ENCODE measurements around the gene PCA3.

The PCA3 gene

DNA sequence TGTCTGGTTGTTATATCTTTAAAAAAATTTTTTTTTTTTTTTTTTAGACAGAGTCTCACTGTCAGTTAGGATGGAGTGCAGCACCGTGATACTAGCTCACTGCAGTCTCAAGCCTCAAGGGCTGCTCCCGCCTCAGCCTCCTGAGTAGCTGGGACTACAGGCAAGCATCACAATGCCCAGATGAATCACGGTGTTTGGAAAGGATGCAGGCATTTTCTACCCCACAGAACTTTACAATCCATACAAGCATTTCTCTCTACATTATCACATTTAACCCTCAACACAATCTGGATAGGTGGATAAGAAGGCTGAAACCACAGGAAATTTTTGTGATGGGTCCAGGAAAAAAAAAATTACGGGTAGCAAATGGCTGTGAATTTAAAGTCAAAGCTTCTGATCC lies 5.8 kb upstream of the PCA3 start:
- DNase-seq, result no peak

DNA sequence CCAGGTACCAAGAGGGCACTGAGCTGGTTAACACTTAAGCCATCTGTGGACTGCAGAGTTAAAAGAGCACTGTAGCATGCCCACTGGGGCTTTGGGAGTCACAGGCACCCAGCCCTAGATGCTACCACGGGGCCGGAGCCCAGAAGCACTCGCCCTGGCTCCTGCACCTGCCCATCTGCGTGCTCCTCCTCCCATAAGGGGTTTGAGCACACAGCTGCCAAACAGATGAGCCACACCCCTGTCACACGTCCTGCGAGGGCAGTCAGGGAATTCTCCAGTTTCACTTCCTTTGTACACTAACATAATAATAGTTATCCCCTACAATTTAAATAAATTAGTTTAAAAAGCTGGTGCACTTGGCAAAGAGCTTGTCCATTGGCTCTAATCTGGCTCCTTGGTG lies 4.5 kb upstream of the PCA3 start:
- peak; percentile 11 for DNase-seq

DNA sequence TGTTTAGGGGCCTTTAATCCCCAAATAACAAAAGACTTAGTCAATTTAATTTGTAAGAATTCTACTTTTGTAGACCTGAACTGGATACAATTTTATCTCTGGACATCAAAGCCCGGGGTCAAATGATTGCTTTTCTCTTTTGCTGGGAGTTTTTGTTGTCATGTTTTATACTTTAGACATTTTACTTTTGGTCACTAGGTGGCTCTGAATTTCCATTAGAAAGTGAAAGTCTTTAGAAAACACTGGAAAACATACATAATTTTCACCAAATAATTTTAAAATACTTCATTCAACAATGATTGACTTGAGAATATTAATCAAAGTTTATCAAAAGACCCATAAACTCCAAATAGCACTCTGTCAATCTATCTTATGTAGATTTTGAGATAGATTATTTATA lies 2.8 kb upstream of the PCA3 start:
- peak; percentile 8 for DNase-seq

DNA sequence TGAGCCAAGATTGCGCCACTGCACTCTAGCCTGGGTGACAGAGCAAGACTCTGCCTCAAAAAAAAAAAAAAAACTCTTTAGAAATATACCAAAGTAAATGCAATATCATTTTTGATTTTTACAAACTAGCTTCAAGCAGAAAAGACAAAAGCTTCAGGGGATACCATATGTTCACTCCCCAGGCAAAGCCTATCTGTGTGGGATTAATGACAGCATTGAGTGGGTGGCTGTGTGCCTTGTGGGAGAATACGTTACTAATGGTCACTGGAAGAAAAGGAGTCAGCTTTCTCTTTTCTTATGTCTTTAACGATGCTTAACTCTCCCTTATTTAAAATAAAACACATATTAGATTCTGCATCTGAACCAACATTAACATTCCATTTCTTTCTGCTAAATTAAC lies 1.9 kb downstream of the PCA3 start:
- no peak for DNase-seq

DNA sequence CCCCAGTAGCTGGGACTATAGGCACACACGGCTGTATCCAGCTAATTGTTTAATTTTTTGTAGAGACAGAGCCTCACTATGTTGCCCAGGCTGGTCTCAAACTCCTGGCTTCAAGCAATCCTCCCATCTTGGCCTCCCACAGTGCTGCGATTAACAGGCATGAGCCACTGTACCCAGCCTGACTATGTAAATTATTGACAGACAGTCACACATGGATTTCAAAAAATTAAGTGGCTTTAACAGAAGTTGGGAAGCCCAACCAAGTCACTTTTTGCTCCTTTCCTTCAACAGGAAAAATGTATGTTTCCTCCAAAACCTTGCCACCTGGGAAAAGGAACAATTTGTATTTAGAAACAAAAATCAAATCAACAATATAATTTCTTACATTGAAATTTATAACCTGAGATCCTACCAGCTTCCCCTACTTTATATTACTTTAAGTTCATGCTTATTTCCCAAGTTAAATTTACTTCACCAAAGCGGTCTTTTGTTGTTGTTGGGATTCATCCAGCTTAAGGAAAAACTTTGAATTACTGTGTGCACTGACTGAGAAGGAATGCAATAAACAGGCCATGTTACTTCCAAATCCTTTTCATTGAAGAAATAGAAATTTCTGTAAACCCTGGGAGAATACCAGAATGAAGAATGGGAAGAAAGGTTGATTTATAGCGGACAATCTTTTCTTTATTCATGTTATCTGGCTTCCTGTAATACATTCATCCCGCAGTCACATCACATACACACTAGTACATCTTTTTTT lies 8.6 kb downstream of the PCA3 start:
- DNase-seq, result no peak

DNA sequence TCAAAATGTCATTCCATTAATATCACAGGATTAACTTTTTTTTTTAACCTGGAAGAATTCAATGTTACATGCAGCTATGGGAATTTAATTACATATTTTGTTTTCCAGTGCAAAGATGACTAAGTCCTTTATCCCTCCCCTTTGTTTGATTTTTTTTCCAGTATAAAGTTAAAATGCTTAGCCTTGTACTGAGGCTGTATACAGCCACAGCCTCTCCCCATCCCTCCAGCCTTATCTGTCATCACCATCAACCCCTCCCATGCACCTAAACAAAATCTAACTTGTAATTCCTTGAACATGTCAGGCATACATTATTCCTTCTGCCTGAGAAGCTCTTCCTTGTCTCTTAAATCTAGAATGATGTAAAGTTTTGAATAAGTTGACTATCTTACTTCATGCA lies 20.6 kb downstream of the PCA3 start:
- no peak for DNase-seq

DNA sequence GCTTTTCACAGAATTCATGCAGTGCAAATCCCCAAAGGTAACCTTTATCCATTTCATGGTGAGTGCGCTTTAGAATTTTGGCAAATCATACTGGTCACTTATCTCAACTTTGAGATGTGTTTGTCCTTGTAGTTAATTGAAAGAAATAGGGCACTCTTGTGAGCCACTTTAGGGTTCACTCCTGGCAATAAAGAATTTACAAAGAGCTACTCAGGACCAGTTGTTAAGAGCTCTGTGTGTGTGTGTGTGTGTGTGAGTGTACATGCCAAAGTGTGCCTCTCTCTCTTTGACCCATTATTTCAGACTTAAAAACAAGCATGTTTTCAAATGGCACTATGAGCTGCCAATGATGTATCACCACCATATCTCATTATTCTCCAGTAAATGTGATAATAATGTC lies 21.3 kb downstream of the PCA3 start:
- DNase-seq, result no peak

DNA sequence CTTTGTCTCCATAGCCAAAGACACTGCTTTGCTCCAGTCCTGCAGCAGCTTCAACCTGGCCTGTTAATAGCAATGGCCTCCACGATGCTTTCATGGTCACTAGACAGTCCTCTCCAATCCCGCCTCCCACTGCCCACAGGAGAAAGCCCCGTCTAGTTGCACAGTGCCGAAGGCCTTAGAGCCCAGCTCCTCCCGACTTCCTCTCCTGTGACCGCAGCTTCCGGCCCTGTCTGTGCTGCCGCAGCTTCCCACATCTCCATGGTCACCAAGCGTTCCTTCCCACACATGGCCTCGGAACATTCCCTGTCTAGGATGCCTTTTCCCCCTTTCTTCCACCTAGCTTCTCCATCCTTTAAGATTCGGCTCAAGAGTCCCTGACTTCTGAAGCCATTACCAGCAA lies 23.4 kb downstream of the PCA3 start:
- DNase-seq, result peak; percentile 4

DNA sequence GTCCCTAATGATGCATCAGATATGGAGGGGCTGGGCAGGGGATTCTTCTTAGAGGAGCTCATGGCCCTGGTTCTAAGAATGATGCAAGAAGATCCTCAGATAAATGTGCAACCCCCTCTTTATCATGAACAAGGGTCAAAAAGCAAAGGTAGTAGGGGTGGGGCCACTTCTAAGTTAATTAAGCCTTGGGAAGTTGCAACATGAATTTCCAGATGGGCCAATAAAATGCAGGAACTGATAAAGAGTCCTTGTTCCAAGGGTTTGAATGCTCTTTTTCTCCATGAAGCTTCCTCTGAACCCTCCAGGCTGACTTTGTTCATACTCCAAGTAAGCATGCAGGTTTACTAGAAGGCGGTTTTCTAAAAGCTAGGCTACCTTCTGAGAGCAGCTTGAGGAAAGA lies 25.6 kb downstream of the PCA3 start:
- no peak for DNase-seq

DNA sequence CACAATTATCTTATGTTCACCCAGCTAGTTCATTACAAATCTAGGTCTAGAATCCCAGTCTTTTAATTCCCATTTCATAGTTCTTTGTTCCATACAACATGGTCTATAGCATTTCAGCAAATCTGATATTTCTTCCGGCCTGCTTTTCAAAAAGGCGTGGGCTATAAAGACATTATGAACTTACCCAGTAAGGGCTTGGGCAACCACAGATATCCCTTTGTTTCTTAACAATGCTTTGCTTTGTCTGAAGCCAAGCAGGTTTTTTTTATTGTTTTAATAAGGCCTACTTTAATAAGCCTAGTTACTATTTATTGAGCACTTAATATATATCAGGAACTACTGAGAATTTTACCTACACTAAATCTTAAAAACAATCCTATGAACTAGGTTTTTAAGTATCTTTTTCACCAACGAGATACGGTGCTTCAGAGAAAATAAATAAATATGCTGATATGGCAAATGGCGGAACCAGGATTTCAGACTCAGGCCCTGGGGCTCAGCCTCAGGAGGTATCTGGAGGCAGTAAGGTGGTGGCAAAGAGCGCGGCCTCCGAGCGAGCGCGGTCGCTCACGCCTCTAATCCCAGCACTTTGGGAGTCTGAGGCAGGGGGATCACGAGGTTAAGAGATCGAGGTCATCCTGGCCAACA lies 29.7 kb downstream of the PCA3 start:
- DNase-seq, result no peak

DNA sequence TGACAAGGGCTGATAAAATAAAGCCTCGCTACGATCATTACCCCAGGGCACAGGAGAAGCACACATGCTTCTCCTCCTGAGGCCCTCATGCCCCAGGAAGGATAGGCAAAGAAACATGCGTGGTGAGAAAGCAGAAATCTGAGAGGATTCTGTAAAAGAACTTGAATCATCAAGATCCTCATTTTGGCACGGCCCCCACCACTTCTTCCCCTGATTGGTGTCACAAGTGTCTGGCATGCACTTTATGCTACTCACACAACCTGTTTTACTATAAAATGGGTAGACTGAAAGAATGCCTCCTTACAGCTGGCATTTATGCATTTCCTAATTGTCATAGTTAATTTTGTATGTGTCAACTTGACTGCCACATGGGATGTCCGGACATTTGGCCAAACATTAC lies 32.1 kb downstream of the PCA3 start:
- no peak for DNase-seq

DNA sequence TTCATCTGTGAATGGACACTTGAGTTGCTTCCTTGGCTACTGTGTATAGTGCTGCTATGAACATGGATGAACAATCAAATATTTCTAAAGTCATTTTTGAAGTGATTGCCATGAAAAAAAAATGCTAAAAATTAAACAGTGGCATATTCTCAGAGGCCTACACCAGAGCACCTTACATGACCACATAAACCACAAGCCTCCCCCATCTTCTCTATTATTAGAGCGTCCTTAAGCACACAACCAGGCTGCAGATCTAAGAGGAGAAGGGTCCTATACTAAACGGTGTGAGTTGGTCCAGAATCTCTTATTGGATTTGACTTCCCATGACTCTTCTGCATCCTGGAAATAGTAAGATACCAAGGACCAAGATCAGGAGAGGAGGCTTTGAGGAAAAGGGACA lies 34.3 kb downstream of the PCA3 start:
- no peak for DNase-seq

DNA sequence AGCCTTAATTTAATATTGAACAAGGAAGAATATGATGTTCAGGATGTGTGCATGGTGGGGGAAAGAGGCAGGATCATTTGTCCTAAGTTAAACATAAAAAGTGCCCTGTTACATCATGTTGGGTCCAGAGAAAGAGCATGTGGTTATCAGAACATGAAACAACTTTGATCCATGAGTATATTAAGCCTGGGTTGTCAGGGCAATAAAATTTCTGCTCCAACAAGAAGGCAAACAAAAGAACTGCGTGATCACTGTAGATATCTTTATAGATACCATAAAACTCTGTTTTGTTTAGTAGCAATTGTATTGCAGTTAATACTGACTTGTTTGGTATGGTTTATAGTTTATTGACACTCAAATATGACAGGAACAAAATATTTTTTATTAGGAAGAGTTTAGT lies 35.2 kb downstream of the PCA3 start:
- no peak for DNase-seq

DNA sequence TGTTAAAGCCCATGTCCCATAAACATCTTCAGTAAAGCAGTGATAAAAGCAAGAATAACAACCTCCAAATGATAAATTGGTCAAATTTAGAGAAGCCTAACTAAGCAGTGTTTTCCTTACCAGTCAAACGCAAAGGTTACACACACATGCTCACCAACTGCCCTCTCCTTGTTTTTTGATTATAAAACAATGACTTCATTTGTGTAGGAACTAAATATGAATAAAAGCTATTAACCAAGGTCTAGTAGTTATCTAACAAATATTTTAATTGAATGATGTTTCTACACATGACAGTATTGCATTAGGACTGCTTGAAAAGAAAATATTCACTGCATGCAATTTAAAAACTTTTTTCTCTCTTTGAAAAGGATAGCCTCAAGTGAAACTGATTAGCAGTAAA lies 36.7 kb downstream of the PCA3 start:
- no peak for DNase-seq

DNA sequence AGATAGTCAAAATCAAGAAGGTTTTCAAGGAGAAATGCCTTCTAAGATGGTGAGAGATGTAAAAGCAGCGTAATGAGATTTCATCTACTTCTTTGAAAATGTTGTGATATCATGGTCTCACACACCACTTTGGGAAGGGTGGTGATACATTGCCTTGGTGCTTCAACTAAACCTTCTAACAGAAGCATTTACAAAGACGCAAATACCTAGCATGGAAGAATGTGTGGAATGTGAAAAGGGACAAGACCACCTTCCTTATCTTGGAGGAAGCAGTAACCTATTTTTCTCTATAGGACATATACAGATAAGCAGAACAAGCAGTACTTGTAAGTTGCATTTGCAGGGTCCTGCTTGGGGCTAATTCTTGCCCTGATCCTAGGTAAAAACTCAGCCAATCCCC lies 38.8 kb downstream of the PCA3 start:
- DNase-seq, result no peak

DNA sequence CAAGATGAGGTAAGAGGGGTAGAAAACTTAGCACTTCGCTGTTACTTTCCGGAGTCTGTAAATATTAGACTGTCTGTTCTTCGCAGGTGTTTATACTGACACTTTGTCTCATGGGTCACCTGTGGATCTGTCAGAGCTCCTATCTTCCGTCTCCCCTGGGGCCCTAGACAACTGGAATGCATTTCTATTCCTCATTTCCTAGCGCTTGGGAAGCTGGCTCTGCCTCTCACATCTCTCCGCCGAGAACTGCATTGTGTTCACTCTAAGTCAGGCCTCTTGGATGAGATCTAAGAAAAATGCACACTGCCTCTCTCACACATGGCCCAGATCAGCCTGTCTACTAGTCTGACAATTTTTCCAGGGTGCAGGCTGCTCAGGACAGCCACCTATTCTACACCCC lies 39.5 kb downstream of the PCA3 start:
- no peak for DNase-seq

DNA sequence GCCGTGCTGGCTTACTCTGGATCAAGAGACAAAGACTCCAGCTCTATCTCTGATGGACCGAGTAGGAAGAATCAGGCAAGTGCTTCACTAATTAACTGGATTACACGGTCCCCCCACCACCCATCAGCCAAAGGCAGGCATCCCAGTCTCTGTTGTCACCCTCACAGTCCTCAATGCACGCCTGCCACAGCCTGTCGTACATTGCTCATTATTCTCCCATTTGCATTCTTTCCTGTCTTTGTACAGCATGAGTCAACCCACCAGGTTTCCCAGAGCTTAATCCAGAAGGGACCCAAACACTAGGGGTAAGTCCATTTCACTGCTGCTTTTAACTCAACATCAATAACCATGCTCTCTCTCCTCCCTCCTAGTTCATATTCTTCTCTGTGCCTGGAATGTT lies 44.4 kb downstream of the PCA3 start:
- DNase-seq, result no peak

DNA sequence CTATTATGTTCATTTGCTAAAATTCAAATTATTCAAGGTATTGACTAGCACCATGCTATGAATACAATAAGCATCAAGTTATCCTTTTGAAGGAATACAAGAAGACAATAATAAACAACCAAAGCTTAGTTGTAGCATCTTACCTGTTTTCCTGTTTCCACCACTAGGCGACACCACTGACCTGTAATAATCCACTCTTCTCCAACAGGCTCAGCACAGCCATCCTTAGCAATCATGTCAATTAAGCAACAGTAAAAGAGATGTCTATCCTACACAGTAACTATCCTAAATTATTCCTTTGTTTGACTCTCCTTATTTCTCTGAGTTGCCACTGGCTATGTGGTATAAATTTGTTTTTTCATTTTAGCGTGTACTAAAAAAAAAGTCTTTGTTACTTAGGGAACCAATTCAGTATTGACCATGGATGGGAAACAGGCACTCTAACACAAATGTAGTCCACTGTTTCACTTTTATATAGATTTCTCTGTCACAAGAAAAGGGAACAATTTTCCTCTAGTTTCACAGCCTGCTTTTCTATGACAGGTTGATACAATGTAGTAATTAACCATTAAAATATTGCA lies 46.2 kb downstream of the PCA3 start:
- DNase-seq, result no peak

DNA sequence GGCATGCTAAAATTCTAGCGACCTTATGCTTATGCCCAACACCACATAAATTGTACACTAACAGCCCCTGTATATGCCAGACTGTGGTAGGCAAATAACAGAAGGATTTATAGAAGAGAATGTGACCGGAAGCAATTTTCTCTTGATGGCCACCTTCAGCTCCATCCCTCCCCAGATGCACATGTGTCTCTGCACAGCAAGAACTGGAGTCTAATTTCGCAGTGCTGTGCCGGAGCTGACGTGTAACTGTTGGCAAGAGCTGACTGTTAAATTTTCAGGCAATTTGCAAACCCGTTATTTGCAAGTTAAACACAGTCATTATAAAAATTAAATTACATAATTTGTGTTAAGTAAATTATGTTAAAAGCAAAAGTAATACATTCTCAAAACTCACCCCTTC lies 48.4 kb downstream of the PCA3 start:
- no peak for DNase-seq

DNA sequence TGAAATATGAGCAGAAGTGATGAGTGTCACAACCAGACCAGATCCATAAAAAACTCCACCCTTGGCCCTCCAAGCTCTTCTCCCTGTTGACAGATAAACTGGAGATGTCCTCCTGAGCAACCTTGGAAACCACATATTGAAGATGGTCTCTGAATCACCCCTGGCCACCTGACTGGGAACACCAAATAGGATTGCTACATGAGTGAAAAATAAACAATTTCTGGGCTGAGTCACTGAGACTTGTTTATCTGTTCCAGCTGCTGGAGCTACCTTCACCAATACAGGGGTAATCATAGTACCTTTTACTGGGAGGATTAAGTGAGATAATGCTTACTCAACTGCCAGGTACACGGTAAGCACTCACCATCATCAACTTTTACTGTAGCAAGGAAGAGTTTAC lies 53.3 kb downstream of the PCA3 start:
- no peak for DNase-seq

DNA sequence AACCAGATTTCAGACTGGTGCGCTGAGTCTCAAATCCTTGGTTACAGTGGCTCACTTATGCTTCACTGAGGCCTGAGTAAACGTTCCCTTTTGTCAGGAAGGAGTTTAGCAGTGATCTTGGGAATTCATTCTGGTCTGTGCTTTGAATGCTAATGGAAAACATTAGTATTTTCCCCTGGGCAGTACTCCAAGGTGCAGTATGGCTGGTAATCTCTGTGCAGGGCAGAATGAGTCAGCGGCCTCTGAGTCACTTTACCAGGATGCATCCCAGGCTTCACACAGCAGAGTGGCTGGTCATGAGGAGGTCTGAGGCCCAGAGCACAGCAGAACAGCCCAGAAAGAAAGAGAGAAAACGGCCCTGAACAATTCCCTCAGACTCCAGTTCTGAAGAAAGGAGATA lies 54.0 kb downstream of the PCA3 start:
- DNase-seq, result no peak

DNA sequence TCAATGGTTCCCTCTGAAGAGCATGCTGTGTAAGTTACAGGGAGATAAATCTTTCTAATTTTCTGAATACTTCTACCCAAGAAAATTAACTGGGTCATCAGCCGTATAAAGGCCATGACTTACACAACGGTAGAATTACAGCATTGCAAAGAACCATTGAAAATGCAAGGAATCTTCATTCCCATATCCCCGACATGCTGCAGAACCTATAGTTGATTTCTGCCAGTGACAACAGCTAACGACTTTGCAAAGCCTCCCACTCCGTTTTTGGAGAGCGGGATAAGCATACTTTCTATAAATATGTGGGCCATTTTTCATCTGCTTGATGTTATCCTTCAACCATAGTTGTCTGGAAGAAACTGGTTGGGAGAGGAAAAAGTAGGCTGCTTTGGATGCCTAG lies 56.2 kb downstream of the PCA3 start:
- DNase-seq, result no peak

DNA sequence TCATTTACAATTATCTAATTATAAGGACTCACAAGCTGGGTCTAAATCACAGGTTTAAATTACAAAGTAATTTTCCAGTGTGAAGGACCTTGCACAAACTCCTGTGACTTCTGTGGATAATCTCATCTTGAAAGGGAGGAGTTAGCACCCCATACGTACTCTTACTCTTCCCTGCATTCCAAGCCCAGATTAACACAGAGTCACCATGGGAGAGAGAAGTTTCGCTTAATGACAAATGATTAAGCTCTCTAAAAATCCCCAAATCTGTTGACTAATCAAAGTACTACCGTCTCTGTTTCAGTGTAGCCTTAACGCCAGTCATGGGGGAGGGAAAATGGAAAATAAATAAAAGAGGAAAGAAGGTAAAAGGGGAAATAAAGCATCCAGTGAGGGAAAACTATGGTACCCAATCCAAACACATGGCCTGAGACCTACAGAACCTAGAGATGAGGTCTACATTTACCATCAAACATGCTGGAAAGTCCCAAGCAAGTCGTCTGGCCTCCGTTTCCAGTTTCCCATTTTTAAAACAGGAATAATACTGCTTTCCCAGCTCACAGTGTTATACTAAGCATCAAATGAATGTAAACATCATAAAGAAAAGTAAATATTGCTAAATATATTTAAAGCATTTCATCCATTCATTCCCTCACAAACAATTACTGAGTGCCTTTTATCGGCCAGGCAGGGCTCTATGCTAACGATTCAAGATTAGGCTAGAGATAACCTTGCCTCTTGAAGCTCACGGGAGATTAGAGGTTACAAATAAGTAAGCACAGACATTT lies 63.2 kb downstream of the PCA3 start:
- no peak for DNase-seq

DNA sequence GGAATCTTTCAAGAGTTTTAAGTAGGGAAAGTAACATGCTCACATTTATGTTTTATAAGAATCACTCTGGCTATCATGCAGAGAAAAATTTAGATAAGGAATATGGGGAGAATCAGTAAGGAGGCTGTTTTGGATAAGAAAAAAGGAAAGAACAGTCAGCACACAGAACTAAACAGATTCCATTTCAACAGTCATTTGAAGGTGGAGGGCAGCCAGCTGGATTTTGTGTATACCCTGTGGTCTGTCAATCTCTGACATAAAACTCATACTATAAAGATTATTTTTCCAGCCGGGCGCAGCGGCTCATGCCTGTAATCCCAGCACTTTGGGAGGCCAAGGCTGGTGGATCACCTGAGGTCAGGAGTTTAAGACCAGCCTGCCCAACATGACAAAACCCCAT lies 64.2 kb downstream of the PCA3 start:
- DNase-seq, result no peak
